ENCODE data around the gene NFKBIA.
"Not testable (repeated sequence)": the region's sequence is repeated elsewhere in the genome, so short reads cannot be mapped to it uniquely, and the experiment has no call there.

NFKBIA gene

GRCh38 chr14:35404449-35405303, at the start of gene NFKBIA:
Gene NFKBIA, minus strand, starts transcription at chr14:35404749. Its CDS starts 105 bp downstream, at chr14:35404644.
- peaks cover 33 to 40% of the 10 kb centered on the region in 2 donors for H3K4me1 ChIP-seq (ENCODE audit: control insufficient read depth in 2 of 2, insufficient read depth in 2 of 2, low read length in 2 of 2)
- H3K27ac ChIP-seq (ENCODE audit: low read depth in 2 of 2, low read length in 2 of 2), result peak within 1 kb of the TSS; percentile 100
- no peaks in the 10 kb centered on the region for H3K27me3 ChIP-seq (ENCODE audit: control insufficient read depth in 2 of 2, insufficient read depth in 2 of 2, low read length in 2 of 2)
- no peaks in the 10 kb centered on the region for H3K9me3 ChIP-seq (ENCODE audit: control insufficient read depth in 2 of 2, low read length in 2 of 2)
- peak within 1 kb of the TSS; percentile 92 to 100 for H3K9ac ChIP-seq (ENCODE audit: low read depth in 1 of 2, low read length in 2 of 2)
- peaks cover 32 to 38% of the 10 kb centered on the region in 2 donors for H3K36me3 ChIP-seq (ENCODE audit: control insufficient read depth in 2 of 2, insufficient read depth in 2 of 2, low read length in 2 of 2)
- H3K4me3 ChIP-seq (ENCODE audit: low read length in 2 of 2), result peak within 1 kb of the TSS; percentile 86 to 92

- Histone ChIP-seq H3K27me3 (ENCODE audit: control insufficient read depth in 2 of 2, insufficient read depth in 2 of 2, low read length in 2 of 2) (no peaks in the 10 kb centered on the region), H3K4me3 (ENCODE audit: low read length in 2 of 2) (no peak overlapping the region), H3K9me3 (ENCODE audit: control insufficient read depth in 2 of 2, low read length in 2 of 2) (no peaks in the 10 kb centered on the region), H3K4me1 (ENCODE audit: control insufficient read depth in 2 of 2, insufficient read depth in 2 of 2, low read length in 2 of 2) (no peaks in the 10 kb centered on the region), H3K27ac (ENCODE audit: low read depth in 2 of 2, low read length in 2 of 2) (no peak overlapping the region), H3K36me3 (ENCODE audit: control insufficient read depth in 2 of 2, insufficient read depth in 2 of 2, low read length in 2 of 2) (no peaks in the 10 kb centered on the region), H3K9ac (ENCODE audit: low read depth in 1 of 2, low read length in 2 of 2) (no peak overlapping the region)
These were observed 41.9 kb upstream of the NFKBIA start for GRCh38 chr14:35446450-35446849.

- Histone ChIP-seq H3K36me3 (ENCODE audit: control insufficient read depth in 2 of 2, insufficient read depth in 2 of 2, low read length in 2 of 2) (no peaks in the 10 kb centered on the region), H3K4me1 (ENCODE audit: control insufficient read depth in 2 of 2, insufficient read depth in 2 of 2, low read length in 2 of 2) (no peaks in the 10 kb centered on the region), H3K9me3 (ENCODE audit: control insufficient read depth in 2 of 2, low read length in 2 of 2) (no peaks in the 10 kb centered on the region), H3K27me3 (ENCODE audit: control insufficient read depth in 2 of 2, insufficient read depth in 2 of 2, low read length in 2 of 2) (no peaks in the 10 kb centered on the region), H3K27ac (ENCODE audit: low read depth in 2 of 2, low read length in 2 of 2) (no peak overlapping the region), H3K9ac (ENCODE audit: low read depth in 1 of 2, low read length in 2 of 2) (no peak overlapping the region), H3K4me3 (ENCODE audit: low read length in 2 of 2) (no peak overlapping the region)
These were observed 39.6 kb upstream of the NFKBIA start for GRCh38 chr14:35444104-35444503.

- H3K9ac ChIP-seq (ENCODE audit: low read depth in 1 of 2, low read length in 2 of 2), result no peak overlapping the region
- H3K36me3 ChIP-seq (ENCODE audit: control insufficient read depth in 2 of 2, insufficient read depth in 2 of 2, low read length in 2 of 2), result no peaks in the 10 kb centered on the region
- H3K27ac ChIP-seq (ENCODE audit: low read depth in 2 of 2, low read length in 2 of 2), result no peak overlapping the region
- no peaks in the 10 kb centered on the region for H3K9me3 ChIP-seq (ENCODE audit: control insufficient read depth in 2 of 2, low read length in 2 of 2)
- no peak overlapping the region for H3K4me3 ChIP-seq (ENCODE audit: low read length in 2 of 2)
- H3K27me3 ChIP-seq (ENCODE audit: control insufficient read depth in 2 of 2, insufficient read depth in 2 of 2, low read length in 2 of 2), result no peaks in the 10 kb centered on the region
- H3K4me1 ChIP-seq (ENCODE audit: control insufficient read depth in 2 of 2, insufficient read depth in 2 of 2, low read length in 2 of 2), result no peaks in the 10 kb centered on the region
These were observed 36.6 kb upstream of the NFKBIA start for GRCh38 chr14:35441160-35441559.

GRCh38 chr14:35438910-35439713, 34.6 kb upstream of the NFKBIA start:
- no peak overlapping the region for H3K4me3 ChIP-seq (ENCODE audit: low read length in 2 of 2)
- H3K27ac ChIP-seq (ENCODE audit: low read depth in 2 of 2, low read length in 2 of 2), result no peak overlapping the region
- no peaks in the 10 kb centered on the region for H3K27me3 ChIP-seq (ENCODE audit: control insufficient read depth in 2 of 2, insufficient read depth in 2 of 2, low read length in 2 of 2)
- H3K9ac ChIP-seq (ENCODE audit: low read depth in 1 of 2, low read length in 2 of 2), result no peak overlapping the region
- H3K36me3 ChIP-seq (ENCODE audit: control insufficient read depth in 2 of 2, insufficient read depth in 2 of 2, low read length in 2 of 2), result no peaks in the 10 kb centered on the region
- no peaks in the 10 kb centered on the region for H3K9me3 ChIP-seq (ENCODE audit: control insufficient read depth in 2 of 2, low read length in 2 of 2)
- no peaks in the 10 kb centered on the region for H3K4me1 ChIP-seq (ENCODE audit: control insufficient read depth in 2 of 2, insufficient read depth in 2 of 2, low read length in 2 of 2)

- not testable (repeated sequence) for H3K4me1 ChIP-seq (ENCODE audit: control insufficient read depth in 2 of 2, insufficient read depth in 2 of 2, low read length in 2 of 2); H3K27ac ChIP-seq (ENCODE audit: low read depth in 2 of 2, low read length in 2 of 2); H3K9me3 ChIP-seq (ENCODE audit: control insufficient read depth in 2 of 2, low read length in 2 of 2); H3K27me3 ChIP-seq (ENCODE audit: control insufficient read depth in 2 of 2, insufficient read depth in 2 of 2, low read length in 2 of 2); H3K4me3 ChIP-seq (ENCODE audit: low read length in 2 of 2); H3K9ac ChIP-seq (ENCODE audit: low read depth in 1 of 2, low read length in 2 of 2); H3K36me3 ChIP-seq (ENCODE audit: control insufficient read depth in 2 of 2, insufficient read depth in 2 of 2, low read length in 2 of 2)
These were observed 33.9 kb upstream of the NFKBIA start for GRCh38 chr14:35438492-35438891.

GRCh38 chr14:35435177-35435576, 30.6 kb upstream of the NFKBIA start:
- Histone ChIP-seq H3K9me3 (ENCODE audit: control insufficient read depth in 2 of 2, low read length in 2 of 2) (no peaks in the 10 kb centered on the region), H3K9ac (ENCODE audit: low read depth in 1 of 2, low read length in 2 of 2) (no peak overlapping the region), H3K4me1 (ENCODE audit: control insufficient read depth in 2 of 2, insufficient read depth in 2 of 2, low read length in 2 of 2) (no peaks in the 10 kb centered on the region), H3K4me3 (ENCODE audit: low read length in 2 of 2) (no peak overlapping the region), H3K27me3 (ENCODE audit: control insufficient read depth in 2 of 2, insufficient read depth in 2 of 2, low read length in 2 of 2) (no peaks in the 10 kb centered on the region), H3K36me3 (ENCODE audit: control insufficient read depth in 2 of 2, insufficient read depth in 2 of 2, low read length in 2 of 2) (no peaks in the 10 kb centered on the region), H3K27ac (ENCODE audit: low read depth in 2 of 2, low read length in 2 of 2) (no peak overlapping the region)

GRCh38 chr14:35433826-35434225, 29.3 kb upstream of the NFKBIA start:
- H3K9me3 ChIP-seq (ENCODE audit: control insufficient read depth in 2 of 2, low read length in 2 of 2), result no peaks in the 10 kb centered on the region
- no peaks in the 10 kb centered on the region for H3K4me1 ChIP-seq (ENCODE audit: control insufficient read depth in 2 of 2, insufficient read depth in 2 of 2, low read length in 2 of 2)
- no peak overlapping the region for H3K9ac ChIP-seq (ENCODE audit: low read depth in 1 of 2, low read length in 2 of 2)
- H3K36me3 ChIP-seq (ENCODE audit: control insufficient read depth in 2 of 2, insufficient read depth in 2 of 2, low read length in 2 of 2), result no peaks in the 10 kb centered on the region
- H3K27me3 ChIP-seq (ENCODE audit: control insufficient read depth in 2 of 2, insufficient read depth in 2 of 2, low read length in 2 of 2), result no peaks in the 10 kb centered on the region
- H3K4me3 ChIP-seq (ENCODE audit: low read length in 2 of 2), result no peak overlapping the region
- H3K27ac ChIP-seq (ENCODE audit: low read depth in 2 of 2, low read length in 2 of 2), result no peak overlapping the region

- no peak overlapping the region for H3K9ac ChIP-seq (ENCODE audit: low read depth in 1 of 2, low read length in 2 of 2)
- no peak overlapping the region for H3K27ac ChIP-seq (ENCODE audit: low read depth in 2 of 2, low read length in 2 of 2)
- no peaks in the 10 kb centered on the region for H3K9me3 ChIP-seq (ENCODE audit: control insufficient read depth in 2 of 2, low read length in 2 of 2)
- no peak overlapping the region for H3K4me3 ChIP-seq (ENCODE audit: low read length in 2 of 2)
- no peaks in the 10 kb centered on the region for H3K4me1 ChIP-seq (ENCODE audit: control insufficient read depth in 2 of 2, insufficient read depth in 2 of 2, low read length in 2 of 2)
- H3K27me3 ChIP-seq (ENCODE audit: control insufficient read depth in 2 of 2, insufficient read depth in 2 of 2, low read length in 2 of 2), result no peaks in the 10 kb centered on the region
- no peaks in the 10 kb centered on the region for H3K36me3 ChIP-seq (ENCODE audit: control insufficient read depth in 2 of 2, insufficient read depth in 2 of 2, low read length in 2 of 2)
These were observed 26.1 kb upstream of the NFKBIA start for GRCh38 chr14:35430459-35431199.

GRCh38 chr14:35429951-35430350, 25.4 kb upstream of the NFKBIA start:
- no peaks in the 10 kb centered on the region for H3K4me1 ChIP-seq (ENCODE audit: control insufficient read depth in 2 of 2, insufficient read depth in 2 of 2, low read length in 2 of 2)
- H3K9ac ChIP-seq (ENCODE audit: low read depth in 1 of 2, low read length in 2 of 2), result no peak overlapping the region
- no peak overlapping the region for H3K27ac ChIP-seq (ENCODE audit: low read depth in 2 of 2, low read length in 2 of 2)
- no peaks in the 10 kb centered on the region for H3K27me3 ChIP-seq (ENCODE audit: control insufficient read depth in 2 of 2, insufficient read depth in 2 of 2, low read length in 2 of 2)
- H3K4me3 ChIP-seq (ENCODE audit: low read length in 2 of 2), result no peak overlapping the region
- H3K36me3 ChIP-seq (ENCODE audit: control insufficient read depth in 2 of 2, insufficient read depth in 2 of 2, low read length in 2 of 2), result no peaks in the 10 kb centered on the region
- no peaks in the 10 kb centered on the region for H3K9me3 ChIP-seq (ENCODE audit: control insufficient read depth in 2 of 2, low read length in 2 of 2)
